Neural cell (in vitro differentiated cells): ENCODE data around the gene GAGE1. TPM values are rescaled to one million over a fixed set of nuclear protein-coding genes. Genes with fewer than 3 reads are reported as not detected.

Experiments
- H2AFZ ChIP-seq: fragments of 200-600, 300-800 bp; sonication (generic), shearing (Covaris generic); 2 replicates; pipeline ENCODE4 v1.6.0; 2014; ENCODE audit warnings: low read depth, mild to moderate bottlenecking, antibody characterized with exemption, low read length, moderate library complexity
- H3F3A ChIP-seq: fragments of 200-600 bp; shearing (Covaris generic); 2 replicates; pipeline ENCODE4 v1.6.1; 2016; ENCODE audit warnings: mild to moderate bottlenecking, moderate library complexity, mixed read lengths, antibody characterized with exemption, low read length; ENCODE audit not compliant: insufficient read depth, poor library complexity, severe bottlenecking
- H3K27ac ChIP-seq: fragments of 200-600, 300-800 bp; sonication (generic), shearing (Covaris generic); 2 replicates; pipeline ENCODE4 v1.5.1; 2014; ENCODE audit warnings: mild to moderate bottlenecking, low read length, moderate library complexity
- H3K27me3 ChIP-seq: fragments of 300-800, 200-600 bp; sonication (generic), shearing (Covaris generic); 2 replicates; pipeline ENCODE4 v1.6.0; 2014; ENCODE audit warnings: mild to moderate bottlenecking, low read depth, low read length, moderate library complexity; ENCODE audit not compliant: insufficient read depth
- H3K36me3 ChIP-seq: fragments of 300-800, 200-600 bp; sonication (generic), shearing (Covaris generic); 2 replicates; pipeline ENCODE4 v1.5.1; 2014; ENCODE audit warnings: mild to moderate bottlenecking, antibody characterized with exemption, low read length, moderate library complexity; ENCODE audit not compliant: insufficient read depth
- H3K4me2 ChIP-seq: fragments of 300-800, 200-600 bp; sonication (generic), shearing (Covaris generic); 2 replicates; pipeline ENCODE4 v1.6.0; 2014; ENCODE audit warnings: mild to moderate bottlenecking, low read length
- H3K4me3 ChIP-seq: fragments of 300-800, 200-600 bp; sonication (generic), shearing (Covaris generic); 2 replicates; pipeline ENCODE4 v1.5.1; 2014; ENCODE audit warnings: mild to moderate bottlenecking, low read length, moderate library complexity
- H3K79me2 ChIP-seq: fragments of 200-600 bp; shearing (Covaris generic); replicated peaks from 2 replicates; pipeline ENCODE4 v1.6.0; 2014; ENCODE audit warnings: mild to moderate bottlenecking, low read length, moderate library complexity; ENCODE audit not compliant: insufficient read depth
- H3K9ac ChIP-seq: fragments of 300-800, 200-600 bp; sonication (generic), shearing (Covaris generic); 2 replicates; pipeline ENCODE4 v1.6.1; 2016; ENCODE audit warnings: mild to moderate bottlenecking, low read length, mixed read lengths
- H3K9me2 ChIP-seq: fragments of 200-600 bp; shearing (Covaris generic); 2 replicates; pipeline ENCODE4 v1.6.1; 2016; ENCODE audit warnings: mild to moderate bottlenecking, low read length, mixed read lengths; ENCODE audit not compliant: insufficient read depth
- H3K9me3 ChIP-seq: fragments of 200-600, 300-800 bp; sonication (generic), shearing (Covaris generic); 2 replicates; pipeline ENCODE4 v1.6.1; 2016; ENCODE audit warnings: mild to moderate bottlenecking, mixed run types, low read length, moderate library complexity, mixed read lengths
- H4K20me1 ChIP-seq: fragments of 200-600 bp; shearing (Covaris generic); 2 replicates; pipeline ENCODE4 v1.6.1; 2016; ENCODE audit warnings: mild to moderate bottlenecking, mixed run types; ENCODE audit not compliant: insufficient read depth
- EZH2 ChIP-seq: fragments of 200-600, 300-800 bp; shearing (Covaris generic), sonication (generic); IDR thresholded peaks from 2 replicates; pipeline ENCODE4 v1.6.1; 2014; ENCODE audit warnings: antibody characterized with exemption, low read length, borderline replicate concordance, mild to moderate bottlenecking; ENCODE audit not compliant: insufficient read depth, poor library complexity, severe bottlenecking
- RAD21 ChIP-seq: fragments of 450-650 bp; conservative IDR thresholded peaks from 2 replicates; pipeline ENCODE4 v1.6.1; 2014; ENCODE audit warnings: antibody characterized with exemption, mild to moderate bottlenecking, moderate library complexity
- TAF1 ChIP-seq: IDR thresholded peaks from 2 replicates; pipeline ENCODE4 v1.6.1; 2012; ENCODE audit warnings: low read depth
- polyA plus RNA-seq: library from polyadenylated mRNA; depleted of rRNA; stranded (reverse); fragments of >200 nt; gene quantifications from 2 replicates; pipeline ENCODE4 v1.2.3, GENCODE V29; 2014

GAGE1 gene
- polyA plus RNA-seq, 1 donor from 2014 or later, result not detected

GRCh38 chrX:49656533-49656932, 57.7 kb downstream of the GAGE1 start:
- H3K9me3 ChIP-seq, result no peaks in the 10 kb centered on the region
- no peak overlapping the region for H3K4me2 ChIP-seq
- TF ChIP-seq TAF1 (no peak), RAD21 (no peak), EZH2 (no peak)
- H3K79me2 ChIP-seq, result no peaks in the 10 kb centered on the region
- H3K4me3 ChIP-seq, result no peak overlapping the region
- no peak overlapping the region for H2AFZ ChIP-seq
- no peaks in the 10 kb centered on the region for H3K36me3 ChIP-seq
- H3K27ac ChIP-seq, result no peak overlapping the region
- no peaks in the 10 kb centered on the region for H3K27me3 ChIP-seq
- H4K20me1 ChIP-seq, result no peaks in the 10 kb centered on the region
- no peaks in the 10 kb centered on the region for H3K9me2 ChIP-seq
- no peak overlapping the region for H3K9ac ChIP-seq
- H3F3A ChIP-seq, result no peaks in the 10 kb centered on the region

Other genes starting within 250 kb of the GAGE1 start
- gene GAGE12C, start 66.8 kb upstream of the GAGE1 start, polyA plus RNA-seq, result not detected in 2 replicates
- gene GAGE12D, start 57.3 kb upstream of the GAGE1 start, polyA plus RNA-seq, result not detected in 2 replicates
- gene GAGE12E, start 47.7 kb upstream of the GAGE1 start, polyA plus RNA-seq, result not detected in 2 replicates
- not detected in 2 replicates for gene GAGE12F, start 38.2 kb upstream of the GAGE1 start, polyA plus RNA-seq
- not detected in 2 replicates for gene GAGE12G, start 28.6 kb upstream of the GAGE1 start, polyA plus RNA-seq
- gene GAGE12H, start 19.1 kb upstream of the GAGE1 start, polyA plus RNA-seq, result not detected in 2 replicates
- not detected in 2 replicates for gene GAGE2A, start 9.5 kb upstream of the GAGE1 start, polyA plus RNA-seq
- not detected in 2 replicates for gene PAGE1, start 97.0 kb downstream of the GAGE1 start, polyA plus RNA-seq
- gene PAGE4, start 230.3 kb downstream of the GAGE1 start, polyA plus RNA-seq, result not detected in 2 replicates